KOPT-K1 (cell line): ENCODE data around the gene GLDN.

ENCODE experiments used
- H3K27ac ChIP-seq: fragments of 200-600 bp; sonication (generic); 2 replicates; pipeline ENCODE4 v1.5.1; 2016; ENCODE audit warnings: antibody characterized with exemption, mild to moderate bottlenecking, low read depth, low read length; ENCODE audit not compliant: poor library complexity, severe bottlenecking
- H3K36me3 ChIP-seq: fragments of 200-600 bp; sonication (generic); 2 replicates; pipeline ENCODE4 v1.5.1; 2017; ENCODE audit warnings: antibody characterized with exemption, mild to moderate bottlenecking, low read length, moderate library complexity; ENCODE audit not compliant: insufficient read depth
- H3K9me3 ChIP-seq: fragments of 200-600 bp; sonication (generic); 2 replicates; pipeline ENCODE4 v1.5.1; 2017; ENCODE audit warnings: antibody characterized with exemption, low read length, mild to moderate bottlenecking; ENCODE audit not compliant: insufficient read depth, poor library complexity, severe bottlenecking

The GLDN gene

DNA sequence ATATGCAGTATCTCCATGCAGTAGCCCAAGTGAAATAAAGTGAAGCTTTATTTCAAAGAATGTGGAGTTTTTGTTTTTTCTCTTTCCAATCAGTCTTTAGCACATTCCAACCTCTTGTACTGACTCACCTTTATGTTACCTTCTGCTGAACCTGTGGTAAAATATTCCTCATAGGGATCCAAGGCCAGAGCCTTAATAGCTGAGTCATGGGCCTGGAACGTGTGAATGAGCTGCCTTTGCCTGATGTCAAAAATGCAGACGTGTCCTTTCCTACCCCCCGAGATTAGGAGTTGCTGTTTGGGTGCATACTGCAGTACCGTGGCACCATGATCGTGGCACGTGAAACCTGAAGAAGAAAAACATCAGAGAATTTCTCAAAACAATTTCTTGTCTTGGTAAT, 108.5 kb downstream of the GLDN start:
- Histone ChIP-seq H3K27ac (no peak overlapping the region), H3K36me3 (peaks cover 46% of the 10 kb centered on the region), H3K9me3 (no peaks in the 10 kb centered on the region)
